Small intestine (tissue), 7 donors: ENCODE measurements around the gene LHFPL3. TPM values are rescaled to one million over a fixed set of nuclear protein-coding genes. Genes with fewer than 3 reads are reported as not detected.
A peak's percentile ranks its signal among the peaks of the same experiment; 100 is the strongest.

Source experiments
- DNase-seq, 2 donors: peaks; one replicate each; pipeline versions ENCODE4 v3.0.0 to v3.0.0-alpha.2; 2013
- FAIRE-seq: peaks from 2 replicates; lab custom pipeline; 2012; peaks lifted over from hg19 to GRCh38; lab: Jason Lieb, UNC
- H3K27ac ChIP-seq, 3 donors: one replicate each; pipeline ENCODE4 v1.5.1; 2013; ENCODE audit warnings: low read length in 2 of 3, mild to moderate bottlenecking in 2 of 3, control low read depth in 1 of 3, inconsistent platforms in 1 of 3, low read depth in 1 of 3, moderate library complexity in 1 of 3
- H3K27me3 ChIP-seq, 3 donors: one replicate each; pipeline ENCODE4 v1.6.1; 2013; ENCODE audit warnings: low read length in 3 of 3, inconsistent platforms in 1 of 3; ENCODE audit not compliant: control insufficient read depth in 3 of 3, insufficient read depth in 3 of 3
- H3K36me3 ChIP-seq, 3 donors: one replicate each; pipeline ENCODE4 v1.6.1; 2013; ENCODE audit warnings: low read length in 3 of 3, inconsistent platforms in 1 of 3, low read depth in 1 of 3, mild to moderate bottlenecking in 1 of 3, moderate library complexity in 1 of 3; ENCODE audit not compliant: control insufficient read depth in 3 of 3, insufficient read depth in 2 of 3
- H3K4me1 ChIP-seq, 3 donors: one replicate each; pipeline ENCODE4 v1.6.1; 2013; ENCODE audit warnings: low read length in 2 of 3, inconsistent platforms in 1 of 3, low read depth in 1 of 3, mild to moderate bottlenecking in 1 of 3, moderate library complexity in 1 of 3; ENCODE audit not compliant: control insufficient read depth in 3 of 3, insufficient read depth in 2 of 3
- H3K4me3 ChIP-seq, 3 donors: one replicate each; pipeline ENCODE4 v1.5.1; 2013; ENCODE audit warnings: low read length in 3 of 3, control low read depth in 1 of 3, inconsistent platforms in 1 of 3, low read depth in 1 of 3, mild to moderate bottlenecking in 1 of 3, moderate library complexity in 1 of 3
- H3K9me3 ChIP-seq, 2 donors: one replicate each; pipeline ENCODE4 v1.6.1; 2013; ENCODE audit warnings: low read depth in 1 of 2, low read length in 1 of 2; ENCODE audit not compliant: control insufficient read depth in 2 of 2, insufficient read depth in 1 of 2
- WGBS, 3 donors: extraction: QIAGEN DNeasy Blood & Tissue Kit; methylation state at CpG; one replicate each; pipeline ENCODE4 v1.1.7; 2013; 5-methylcytosine and 5-hydroxymethylcytosine counted together
- polyA plus RNA-seq, 4 donors: library from polyadenylated mRNA; stranded (reverse) in 3 of 4; unstranded in 1 of 4; fragments of 200-250 nt in 3 of 4; fragments of 120-200 nt in 1 of 4; gene quantifications; one replicate each; pipeline versions ENCODE4 v1.2.1 to v1.2.3, GENCODE V29; 2013
- donor health status: healthy with polysubstance abuse.
- donor health status: control.
- donor health status: control.
- donor health status: Bipolar disorder and iron deficiency.
- donor health status: healthy.

LHFPL3 gene
- polyA plus RNA-seq, 4 donors: 0.12 to 10.4 TPM; not detected in 2

DNA sequence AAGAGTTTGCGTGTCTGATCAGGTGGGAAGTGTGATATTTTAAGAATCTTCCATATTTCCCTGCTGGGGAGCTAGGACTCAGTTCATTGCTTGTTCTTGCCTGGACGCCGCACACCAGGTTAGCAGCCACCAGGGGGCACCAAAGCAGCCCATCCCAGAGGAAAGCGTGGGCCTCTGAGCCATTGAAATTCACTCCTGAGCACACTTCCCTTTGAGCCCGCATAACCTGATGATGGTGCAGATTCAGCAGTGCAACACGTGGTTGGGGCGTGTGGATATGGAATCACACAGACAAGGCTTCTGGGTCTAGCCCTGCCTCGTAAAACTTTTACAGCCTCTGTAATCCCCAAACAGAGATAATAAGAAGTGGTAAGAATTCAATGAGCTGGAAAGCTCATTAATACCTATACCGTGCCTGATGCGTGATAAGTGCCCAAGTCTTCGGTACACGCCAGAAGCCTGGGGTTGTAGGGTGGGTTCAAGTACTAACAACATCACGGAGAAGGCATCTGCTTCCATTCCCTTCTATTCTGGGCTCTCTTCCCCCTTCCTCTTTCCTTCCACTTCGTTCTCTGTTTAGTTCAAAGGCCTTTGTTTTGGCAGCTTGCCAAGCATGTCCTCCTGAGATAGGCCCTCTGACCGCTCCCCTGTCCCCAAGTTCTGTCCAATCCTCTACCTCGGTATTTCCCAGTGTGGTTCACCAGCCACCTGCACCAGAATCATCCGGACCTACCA, 555.5 kb downstream of the LHFPL3 start:
- DNase-seq: peak; percentile 97 to 99
- Histone ChIP-seq H3K9me3 (peaks cover 0 to 12% of the 10 kb centered on the region in 2 donors), H3K36me3 (peaks cover 0 to 26% (median 0%) of the 10 kb centered on the region in 3 donors), H3K27me3 (no peaks in the 10 kb centered on the region), H3K27ac (peak overlapping the region; percentile 66 to 90 (median 90)), H3K4me1 (peaks cover 0 to 17% (median 0%) of the 10 kb centered on the region in 3 donors), H3K4me3 (peak overlapping the region in 1 of 3 donors; percentile 15)
- FAIRE-seq: no peak
- WGBS, 3 donors: 12 to 20% (median 13%) methylated on average over 17 of the region's 17 CpGs

- H3K27me3 ChIP-seq: no peaks in the 10 kb centered on the region
- peaks cover 0 to 17% (median 0%) of the 10 kb centered on the region in 3 donors for H3K4me1 ChIP-seq
- DNase-seq (no peak), FAIRE-seq (no peak)
- H3K36me3 ChIP-seq: peaks cover 0 to 31% (median 0%) of the 10 kb centered on the region in 3 donors
- no peaks in the 10 kb centered on the region for H3K9me3 ChIP-seq
- no peak overlapping the region for H3K4me3 ChIP-seq
- no peak overlapping the region for H3K27ac ChIP-seq
- 76 to 97% (median 88%) methylated on average over 4 of the region's 4 CpGs for WGBS, 3 donors
These were observed 558.2 kb downstream of the LHFPL3 start for GRCh38 chr7:104886651-104887050.

- Histone ChIP-seq H3K36me3 (peaks cover 0 to 40% (median 0%) of the 10 kb centered on the region in 3 donors), H3K27me3 (no peaks in the 10 kb centered on the region), H3K9me3 (no peaks in the 10 kb centered on the region), H3K27ac (no peak overlapping the region), H3K4me1 (peaks cover 0 to 13% (median 4%) of the 10 kb centered on the region in 3 donors), H3K4me3 (no peak overlapping the region)
- FAIRE-seq: no peak
- WGBS, 3 donors: 74 to 84% (median 83%) methylated on average over 5 of the region's 5 CpGs
- DNase-seq: no peak
These were observed 561.8 kb downstream of the LHFPL3 start for GRCh38 chr7:104890216-104890615.

DNA sequence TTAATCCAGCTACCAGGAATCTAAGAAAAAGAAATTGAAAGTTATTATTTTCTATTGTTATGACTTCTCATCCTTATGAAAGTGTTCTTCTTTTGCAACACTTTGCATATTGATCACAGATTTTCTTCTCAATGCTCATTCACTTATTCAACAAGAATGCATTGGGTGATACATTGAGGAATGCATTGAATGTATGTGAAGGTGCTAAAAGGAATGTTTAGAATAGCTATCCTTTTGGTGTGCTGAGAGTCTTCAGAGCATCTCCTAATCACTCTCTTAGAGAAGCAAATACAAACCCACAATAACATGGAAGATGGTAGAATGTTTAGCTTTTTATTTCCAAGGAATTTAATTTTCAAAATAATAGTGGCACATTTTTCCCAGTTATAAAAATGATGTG, 563.5 kb downstream of the LHFPL3 start:
- FAIRE-seq: no peak
- no peak for DNase-seq

GRCh38 chr7:104894314-104894713, 565.9 kb downstream of the LHFPL3 start:
- no peaks in the 10 kb centered on the region for H3K9me3 ChIP-seq
- no peak overlapping the region for H3K4me3 ChIP-seq
- peak overlapping the region in 1 of 3 donors; percentile 49 for H3K27ac ChIP-seq
- H3K27me3 ChIP-seq: no peaks in the 10 kb centered on the region
- FAIRE-seq: no peak
- H3K4me1 ChIP-seq: peaks cover 6 to 26% (median 10%) of the 10 kb centered on the region in 3 donors
- peak; percentile 29 to 44 for DNase-seq
- 57 to 79% (median 68%) methylated on average over 1 of the region's 1 CpG for WGBS, 3 donors
- peaks cover 0 to 42% (median 0%) of the 10 kb centered on the region in 3 donors for H3K36me3 ChIP-seq

More for the DNA sequence above, 563.5 kb downstream of the LHFPL3 start:
- H3K9me3 ChIP-seq: no peaks in the 10 kb centered on the region
- H3K27ac ChIP-seq: no peak overlapping the region
- no peak overlapping the region for H3K4me3 ChIP-seq
- H3K27me3 ChIP-seq: no peaks in the 10 kb centered on the region
- peaks cover 0 to 49% (median 0%) of the 10 kb centered on the region in 3 donors for H3K36me3 ChIP-seq
- peaks cover 6 to 26% (median 10%) of the 10 kb centered on the region in 3 donors for H3K4me1 ChIP-seq

- DNase-seq (peak; percentile 65 to 84), FAIRE-seq (no peak)
- no peaks in the 10 kb centered on the region for H3K9me3 ChIP-seq
- 16 to 66% (median 38%) methylated on average over 3 of the region's 3 CpGs for WGBS, 3 donors
- H3K4me1 ChIP-seq: peaks cover 6 to 26% (median 10%) of the 10 kb centered on the region in 3 donors
- H3K4me3 ChIP-seq: no peak overlapping the region
- peaks cover 0 to 39% (median 0%) of the 10 kb centered on the region in 3 donors for H3K36me3 ChIP-seq
- H3K27me3 ChIP-seq: no peaks in the 10 kb centered on the region
- peak overlapping the region; percentile 0 to 52 (median 49) for H3K27ac ChIP-seq
These were observed 566.5 kb downstream of the LHFPL3 start for GRCh38 chr7:104894726-104895521.

GRCh38 chr7:104895522-104896236, 567.3 kb downstream of the LHFPL3 start:
- peaks cover 0 to 31% (median 0%) of the 10 kb centered on the region in 3 donors for H3K36me3 ChIP-seq
- H3K27me3 ChIP-seq: no peaks in the 10 kb centered on the region

DNA sequence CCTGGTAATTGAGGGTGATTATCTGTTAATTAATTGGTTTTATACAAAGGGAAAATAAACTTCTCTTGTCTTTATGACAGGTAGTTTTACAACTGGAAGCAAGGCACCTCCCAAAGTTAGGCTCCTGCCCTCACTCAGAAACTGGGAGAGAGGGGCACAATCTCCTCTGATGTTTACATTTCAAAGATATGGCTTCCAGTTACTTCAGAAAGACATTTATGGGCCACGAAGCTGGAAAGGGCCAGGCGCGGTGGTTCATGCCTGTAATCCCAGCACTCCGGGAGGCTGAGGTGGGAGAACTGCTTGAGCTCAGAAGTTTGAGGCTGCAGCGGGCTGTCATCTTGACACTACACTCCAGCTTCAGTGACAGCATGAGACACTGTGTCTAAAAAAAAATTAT, 570.0 kb downstream of the LHFPL3 start:
- no peak for FAIRE-seq
- Histone ChIP-seq H3K4me3 (no peak overlapping the region), H3K9me3 (no peaks in the 10 kb centered on the region), H3K27ac (no peak overlapping the region), H3K36me3 (peaks cover 0 to 37% (median 0%) of the 10 kb centered on the region in 3 donors), H3K4me1 (peaks cover 6 to 26% (median 10%) of the 10 kb centered on the region in 3 donors), H3K27me3 (no peaks in the 10 kb centered on the region)
- no peak for DNase-seq
- WGBS, 3 donors: 43 to 64% (median 50%) methylated on average over 5 of the region's 5 CpGs

More at GRCh38 chr7:104895522-104896236, 567.3 kb downstream of the LHFPL3 start:
- H3K9me3 ChIP-seq: no peaks in the 10 kb centered on the region
- H3K27ac ChIP-seq: peak overlapping the region; percentile 0 to 52 (median 49)
- peaks cover 6 to 26% (median 10%) of the 10 kb centered on the region in 3 donors for H3K4me1 ChIP-seq
- FAIRE-seq (no peak), DNase-seq (no peak)
- 63 to 78% (median 73%) methylated on average over 10 of the region's 10 CpGs for WGBS, 3 donors
- H3K4me3 ChIP-seq: no peak overlapping the region
